Esophagus squamous epithelium (tissue), 5 donors: ENCODE results near the gene LMNA. TPM values are rescaled to one million over a fixed set of nuclear protein-coding genes. Genes with fewer than 3 reads are reported as not detected.

Experiments used
- DNase-seq: peaks from one replicate; lab custom pipeline; 2025; lab: John Stamatoyannopoulos, UW
- H3K27ac ChIP-seq, 4 donors: fragments of 200-600 bp; sonication (generic); one replicate each; pipeline ENCODE4 v1.5.1; 2016 to 2019; ENCODE audit warnings: mild to moderate bottlenecking in 1 of 4
- H3K27me3 ChIP-seq, 4 donors: fragments of 200-600 bp; sonication (generic); 1 replicate in 3 of 4; 2 replicates in 1 of 4; pipeline versions ENCODE4 v1.5.1 to v1.6.0; 2017 to 2021; ENCODE audit warnings: antibody characterized with exemption in 1 of 4
- H3K36me3 ChIP-seq, 3 donors: fragments of 200-600 bp; sonication (generic); one replicate each; pipeline ENCODE4 v1.5.1; 2016 to 2019
- H3K4me1 ChIP-seq, 3 donors: fragments of 200-600 bp; sonication (generic); one replicate each; pipeline ENCODE4 v1.5.1; 2017 to 2019
- H3K4me3 ChIP-seq, 4 donors: fragments of 200-600 bp; sonication (generic); 1 replicate in 3 of 4; 2 replicates in 1 of 4; pipeline ENCODE4 v1.5.1; 2016 to 2019; ENCODE audit warnings: mild to moderate bottlenecking in 2 of 4, moderate library complexity in 1 of 4
- H3K9me3 ChIP-seq, 3 donors: fragments of 200-600 bp; sonication (generic); one replicate each; pipeline ENCODE4 v1.5.1; 2016 to 2019
- CTCF ChIP-seq, 6 experiments: fragments of 450-650 bp in 4 of 6; fragments of 200-600 bp in 2 of 6; sonication (generic) in 2 of 6; IDR thresholded peaks; one replicate each; pipeline ENCODE4 v1.5.1; 2016 to 2019; ENCODE audit warnings: antibody characterized with exemption in 6 of 6, mild to moderate bottlenecking in 4 of 6, moderate library complexity in 4 of 6
- POLR2A ChIP-seq, 4 donors: fragments of 450-650 bp; IDR thresholded peaks; one replicate each; pipeline ENCODE4 v1.6.1; 2017; ENCODE audit warnings: antibody characterized with exemption in 4 of 4, mild to moderate bottlenecking in 4 of 4, moderate library complexity in 3 of 4
- WGBS, 2 donors: methylation state at CpG; one replicate each; pipeline ENCODE4 v1.1.5; 2018; 5-methylcytosine and 5-hydroxymethylcytosine counted together
- intact Hi-C: fragments of 100-400 bp; cut with DNase I; formaldehyde crosslinking; loops from one replicate; pipeline ENCODE4 v1.15.0; 2022
- total RNA-seq, 4 donors: library from RNA; depleted of rRNA; stranded (reverse); fragments of >200 nt; gene quantifications; one replicate each; pipeline ENCODE4 v1.1.0, GENCODE V29; 2016
- donor health status: DM: yes; HTN: yes; CAD: no.

LMNA gene
- total RNA-seq, 4 donors from 2014 or later = 322 to 480 (median 403) TPM

DNA sequence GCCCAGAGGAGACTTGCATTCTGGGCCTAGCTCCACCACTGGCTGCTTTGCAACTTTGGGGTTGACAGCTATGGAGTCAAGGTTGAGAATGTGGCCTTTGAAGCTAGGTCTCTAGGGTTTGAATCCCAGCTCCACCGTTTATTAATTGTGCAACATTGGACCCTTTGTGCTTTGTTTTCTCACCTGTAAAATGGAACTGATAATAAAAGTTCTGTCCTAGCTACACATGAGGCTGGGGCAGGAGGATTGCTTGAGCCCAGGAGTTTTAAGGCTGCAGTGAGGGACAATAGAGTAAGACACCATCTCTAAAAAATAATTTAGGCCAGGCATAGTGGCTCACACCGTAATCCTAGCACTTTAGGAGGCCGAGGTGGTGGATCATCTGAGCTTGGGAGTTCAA lies 15.2 kb upstream of the LMNA start:
- peak overlapping the region in 2 of 4 donors; percentile 25 to 38 for H3K27ac ChIP-seq
- peaks cover 55 to 77% (median 76%) of the 10 kb centered on the region in 3 donors for H3K4me1 ChIP-seq
- intact Hi-C loops = no loop called here

DNA sequence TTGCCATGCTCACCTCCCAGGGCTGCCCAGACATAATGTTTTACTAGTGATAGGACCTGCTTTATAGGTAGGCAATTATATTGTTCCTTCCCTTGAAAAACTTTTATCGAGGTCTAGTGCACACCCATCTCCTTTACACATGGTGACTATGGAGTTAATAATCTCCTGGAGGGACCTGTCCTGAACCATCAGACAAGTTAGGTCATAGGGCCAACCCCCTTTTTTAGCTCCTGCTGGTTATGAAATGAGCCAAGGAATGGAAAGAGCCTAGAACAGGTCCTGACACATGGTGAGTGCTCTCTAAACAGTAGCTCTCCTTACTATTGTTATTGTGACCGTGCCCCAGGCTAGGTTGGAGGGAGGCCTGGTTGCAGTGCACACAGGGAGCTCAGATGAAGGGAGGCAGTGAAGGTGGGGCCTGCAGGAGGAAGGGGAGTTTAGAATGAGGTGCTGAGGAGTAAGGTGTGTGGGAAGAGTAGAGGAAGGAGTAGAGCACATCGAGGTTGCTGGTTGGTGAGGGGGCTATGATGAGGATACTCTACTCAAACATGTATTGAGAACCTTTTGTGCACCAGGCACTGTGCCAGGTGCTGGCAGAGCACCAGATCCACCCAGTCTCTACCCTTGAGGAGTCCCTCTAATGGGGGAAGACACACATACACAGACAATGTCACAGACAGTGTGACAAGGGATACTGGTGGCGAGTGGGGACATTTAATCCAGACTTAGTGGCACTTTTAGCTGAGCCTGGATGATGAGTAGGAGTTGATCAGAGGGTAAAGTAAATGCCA lies 14.1 kb upstream of the LMNA start:
- H3K4me3 ChIP-seq = no peak overlapping the region
- DNase-seq = no peak
- H3K36me3 ChIP-seq = no peaks in the 10 kb centered on the region
- 44 to 49% methylated on average over 4 of the region's 4 CpGs for WGBS, 2 donors
- TF ChIP-seq POLR2A (IDR thresholded peaks at IDR 0.05) = no peak
- no peak for TF ChIP-seq CTCF (IDR thresholded peaks at IDR 0.05)
- no peaks in the 10 kb centered on the region for H3K27me3 ChIP-seq
- H3K9me3 ChIP-seq = no peaks in the 10 kb centered on the region
- peaks cover 67 to 86% (median 83%) of the 10 kb centered on the region in 3 donors for H3K4me1 ChIP-seq
- intact Hi-C loops = no loop called here
- peak overlapping the region; percentile 49 to 96 (median 60) for H3K27ac ChIP-seq

More for the DNA sequence above, 15.2 kb upstream of the LMNA start:
- Histone ChIP-seq H3K4me3 (no peak overlapping the region), H3K27me3 (no peaks in the 10 kb centered on the region), H3K9me3 (no peaks in the 10 kb centered on the region), H3K36me3 (no peaks in the 10 kb centered on the region)
- TF ChIP-seq CTCF (IDR thresholded peaks at IDR 0.05) (no peak), POLR2A (IDR thresholded peaks at IDR 0.05) (no peak)
- DNase-seq = no peak
- 76 to 92% methylated on average over 3 of the region's 3 CpGs for WGBS, 2 donors

DNA sequence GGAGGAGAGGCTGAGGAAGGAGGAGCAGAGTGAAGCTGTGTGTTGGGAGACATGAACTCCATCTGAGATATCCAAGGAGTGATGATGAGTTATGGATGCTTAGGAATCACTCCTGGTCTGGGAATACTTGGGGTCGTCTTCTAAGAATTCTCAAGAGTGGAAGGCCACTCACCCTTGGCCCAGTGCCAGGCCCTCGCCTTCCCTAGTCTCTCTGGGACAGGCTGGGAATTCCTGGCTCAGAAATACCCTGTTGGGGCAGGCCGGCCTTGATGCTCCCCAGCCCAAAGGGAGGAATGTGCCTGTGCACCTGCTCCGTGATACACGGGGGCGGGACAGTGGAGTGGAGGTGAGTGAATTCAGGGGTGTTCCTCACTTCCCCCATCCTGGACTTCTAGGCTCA lies 12.6 kb upstream of the LMNA start:
- intact Hi-C loops = no loop called here
- Histone ChIP-seq H3K4me3 (no peak overlapping the region), H3K27ac (peak overlapping the region; percentile 90 to 96 (median 92)), H3K36me3 (no peaks in the 10 kb centered on the region), H3K27me3 (no peaks in the 10 kb centered on the region), H3K9me3 (no peaks in the 10 kb centered on the region), H3K4me1 (peaks cover 72 to 86% (median 80%) of the 10 kb centered on the region in 3 donors)
- DNase-seq = no peak
- 6 to 22% methylated on average over 2 of the region's 6 CpGs for WGBS, 2 donors
- TF ChIP-seq CTCF (IDR thresholded peaks at IDR 0.05) (no peak), POLR2A (IDR thresholded peaks at IDR 0.05) (no peak)

DNA sequence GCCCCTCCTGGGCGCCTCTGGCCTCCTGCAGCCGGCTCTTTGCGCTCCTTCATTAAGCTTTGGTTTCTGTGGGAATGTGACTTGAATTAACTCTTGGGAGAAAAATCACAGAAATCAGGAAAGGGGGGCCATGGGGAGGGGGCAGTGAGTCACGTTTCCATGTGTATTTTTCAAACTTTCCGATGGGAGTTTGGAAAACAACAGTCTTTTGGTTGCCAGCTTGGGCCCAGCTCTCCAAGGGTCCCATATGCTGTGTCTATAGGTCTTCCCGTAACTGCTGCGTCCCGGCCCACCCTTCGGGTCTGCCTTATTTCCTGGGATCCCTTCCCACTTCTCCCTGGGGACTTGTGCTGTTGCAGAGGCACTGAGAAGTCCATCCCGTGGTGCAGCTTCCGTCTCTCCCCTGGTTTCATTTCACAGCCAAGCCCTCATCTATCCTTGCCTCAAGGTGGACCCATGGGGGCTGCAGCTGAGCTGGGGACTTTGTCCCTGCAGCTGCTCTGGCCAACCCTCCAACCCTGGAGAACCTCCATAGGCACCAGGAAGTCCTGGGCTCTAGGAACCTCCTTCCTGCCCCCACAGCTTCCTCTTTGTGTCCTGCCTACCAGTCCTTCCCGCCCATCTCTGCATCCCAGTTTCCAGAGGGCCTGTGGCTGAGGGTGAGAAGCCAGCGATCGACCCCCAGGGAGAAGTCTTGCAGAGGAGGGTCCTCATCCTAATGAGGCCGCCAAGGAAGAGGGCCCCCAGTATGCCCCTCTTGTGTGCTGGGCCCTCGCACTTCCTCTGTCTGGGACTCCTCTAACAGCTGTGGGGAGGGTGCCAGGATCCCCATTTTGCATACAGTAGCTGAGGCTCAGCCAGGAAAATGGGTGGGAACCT lies 11.6 kb upstream of the LMNA start:
- TF ChIP-seq POLR2A (IDR thresholded peaks at IDR 0.05) = peak in 1 of 4 donors; percentile 4
- TF ChIP-seq CTCF (IDR thresholded peaks at IDR 0.05) = no peak
- WGBS, 2 donors = 61 to 67% methylated on average over 11 to 12 of the region's 16 CpGs
- no peaks in the 10 kb centered on the region for H3K9me3 ChIP-seq
- intact Hi-C loops = no loop called here
- H3K27me3 ChIP-seq = no peaks in the 10 kb centered on the region
- peaks cover 72 to 86% (median 75%) of the 10 kb centered on the region in 3 donors for H3K4me1 ChIP-seq
- H3K36me3 ChIP-seq = no peaks in the 10 kb centered on the region
- no peak for DNase-seq
- H3K4me3 ChIP-seq = peak overlapping the region in 1 of 4 donors; percentile 11
- H3K27ac ChIP-seq = peak overlapping the region; percentile 90 to 96 (median 92)
